Measurements from ENCODE around the gene GAS6.

Gene GAS6

DNA sequence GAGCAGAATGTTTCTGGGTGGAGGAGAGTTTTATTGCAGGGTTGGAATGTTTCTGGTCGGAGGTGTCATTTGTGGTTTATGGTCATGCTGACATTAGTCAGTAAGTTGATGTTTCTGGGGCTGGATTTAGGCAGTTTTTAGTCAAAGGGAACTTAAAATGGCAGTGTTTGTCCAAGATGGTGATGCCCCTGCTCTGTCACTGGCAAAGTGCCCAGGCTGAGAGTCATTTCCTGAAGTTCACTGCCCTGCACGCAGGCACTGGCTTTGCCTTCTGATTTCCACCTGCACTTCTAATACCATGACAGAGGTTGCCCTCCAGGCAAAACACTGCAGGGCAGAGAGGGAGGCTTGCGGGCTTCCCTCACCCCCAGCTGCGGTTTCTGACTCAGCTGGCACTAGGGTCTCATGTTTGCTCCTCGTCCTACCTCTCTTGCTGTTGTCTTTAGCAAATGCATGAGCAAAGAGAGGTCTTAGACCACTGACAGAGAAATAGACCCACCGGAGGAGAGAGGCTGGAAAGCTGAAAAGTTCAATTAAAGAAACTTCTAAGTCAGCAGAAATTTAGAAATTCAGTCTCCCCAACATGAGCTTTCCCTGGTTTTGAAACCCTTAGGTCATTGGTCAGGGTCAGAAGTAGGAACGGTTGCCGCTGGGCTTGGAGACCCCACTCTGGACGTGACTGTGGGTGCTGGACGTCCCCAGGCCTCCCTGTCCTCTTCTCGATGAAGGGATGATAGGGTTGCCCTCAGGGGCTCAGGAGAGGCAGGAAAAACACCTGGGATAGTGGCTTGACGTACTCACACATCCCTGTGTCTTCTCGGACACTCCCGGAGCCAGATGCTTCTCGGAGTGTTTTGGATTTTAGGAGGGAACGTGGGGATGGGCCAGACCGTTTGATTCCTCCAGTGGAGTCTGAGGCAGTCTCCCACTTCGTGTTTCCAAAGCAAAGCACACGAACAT lies 78.5 kb downstream of the GAS6 start:
- no peak for DNase-seq

DNA sequence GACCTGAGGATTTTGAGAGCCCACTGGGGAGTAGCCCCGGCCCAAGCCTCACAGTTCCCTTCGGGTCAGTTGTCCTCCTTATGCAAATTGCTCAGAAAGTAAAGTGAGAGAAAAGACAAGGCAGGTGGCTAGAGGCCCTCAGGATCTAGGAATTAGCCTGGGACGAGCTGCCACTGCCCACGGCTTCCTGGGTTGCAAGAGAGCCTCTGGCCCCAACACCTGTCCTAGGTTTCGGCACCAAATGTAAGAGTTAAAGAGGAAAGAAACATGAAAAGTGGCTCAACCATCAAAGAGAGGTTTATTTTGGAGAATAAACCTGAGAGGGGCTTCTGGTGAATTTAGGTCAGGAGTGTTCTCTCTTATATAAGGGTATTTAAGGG lies 79.2 kb downstream of the GAS6 start:
- no peak for DNase-seq

DNA sequence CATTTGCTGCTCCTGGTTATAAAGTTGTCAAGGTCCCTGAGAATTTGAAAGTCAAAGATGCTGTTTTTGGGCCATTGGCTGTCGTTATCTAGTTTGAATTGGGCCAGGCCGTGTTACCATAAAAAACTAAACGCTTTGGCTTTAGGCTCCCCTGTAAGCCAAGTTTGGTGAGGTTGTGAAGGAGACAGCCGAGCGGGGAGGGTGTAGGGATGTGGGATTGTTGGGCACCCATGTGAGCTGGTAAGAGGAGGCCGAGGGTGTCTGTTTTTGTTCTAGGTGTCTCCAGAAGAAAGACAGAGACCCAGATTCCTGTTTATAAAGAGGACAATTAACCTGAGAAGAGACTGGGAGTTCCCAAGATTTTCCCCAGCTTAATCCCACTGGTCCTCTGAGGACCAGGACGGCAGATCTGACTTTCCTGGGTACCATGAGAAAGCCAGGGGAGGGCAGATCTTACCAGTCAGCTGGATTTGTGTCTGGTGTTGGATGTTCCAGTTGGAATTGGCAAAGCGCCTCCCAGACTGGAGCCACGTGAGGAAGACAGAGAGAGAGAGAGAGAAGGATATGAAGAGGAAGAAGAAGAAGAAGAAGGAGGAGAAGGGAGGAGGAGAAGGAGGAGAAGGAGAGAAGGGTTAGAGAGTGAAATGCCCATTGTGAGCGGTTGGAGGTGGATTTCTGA lies 79.8 kb downstream of the GAS6 start:
- DNase-seq: no peak

DNA sequence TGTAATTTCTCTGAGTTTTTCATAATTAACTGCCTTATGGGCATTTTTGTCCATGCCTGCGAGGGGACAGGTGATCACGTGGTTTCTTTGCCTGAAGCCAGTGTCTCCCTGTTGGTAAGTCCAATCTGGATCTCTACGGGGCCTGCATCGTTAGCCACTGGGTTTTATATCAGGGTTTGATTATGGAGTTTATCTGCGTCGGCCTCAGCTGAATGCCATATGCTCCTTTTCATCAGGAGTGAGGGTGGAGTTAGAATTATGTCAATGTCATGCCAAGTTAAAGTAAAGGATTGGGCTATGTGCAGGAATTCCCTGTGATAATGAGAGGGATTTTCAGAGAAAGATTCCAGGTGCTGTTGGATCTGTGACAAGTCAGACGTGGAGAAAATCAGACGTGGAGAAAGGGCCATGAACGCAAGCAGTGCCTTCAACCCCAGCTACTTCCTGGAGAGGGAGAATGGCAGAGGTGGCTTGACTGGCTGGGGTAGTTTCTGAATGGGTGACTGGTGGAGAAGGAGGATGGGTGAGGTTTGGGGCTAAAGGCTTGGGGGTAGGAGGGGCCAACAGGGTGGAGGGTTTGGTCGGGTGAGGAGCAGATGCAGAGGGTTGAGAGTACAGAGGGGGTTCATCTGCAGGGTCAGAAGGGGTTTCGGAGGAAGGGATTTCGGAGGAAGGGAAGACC lies 80.5 kb downstream of the GAS6 start:
- DNase-seq: no peak

DNA sequence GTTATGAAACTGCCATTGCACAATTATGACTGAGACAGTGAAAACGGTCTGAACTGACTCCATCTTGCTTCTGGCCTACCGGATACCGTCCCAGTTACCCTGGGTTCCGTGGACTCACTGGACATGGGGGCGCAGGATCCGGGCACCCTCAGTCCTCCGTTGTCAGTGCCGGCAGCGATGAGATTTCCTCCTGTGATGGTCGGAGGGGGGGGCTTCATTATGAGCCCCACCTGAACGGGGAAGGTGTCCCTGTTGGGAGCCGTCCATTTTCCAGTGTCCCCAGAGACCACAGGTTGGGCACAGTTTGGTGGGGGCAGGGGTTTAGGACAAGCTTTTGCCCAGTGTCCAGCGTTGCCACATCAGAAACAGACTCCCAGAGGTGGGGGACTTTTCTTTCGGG lies 81.4 kb downstream of the GAS6 start:
- no peak for DNase-seq

DNA sequence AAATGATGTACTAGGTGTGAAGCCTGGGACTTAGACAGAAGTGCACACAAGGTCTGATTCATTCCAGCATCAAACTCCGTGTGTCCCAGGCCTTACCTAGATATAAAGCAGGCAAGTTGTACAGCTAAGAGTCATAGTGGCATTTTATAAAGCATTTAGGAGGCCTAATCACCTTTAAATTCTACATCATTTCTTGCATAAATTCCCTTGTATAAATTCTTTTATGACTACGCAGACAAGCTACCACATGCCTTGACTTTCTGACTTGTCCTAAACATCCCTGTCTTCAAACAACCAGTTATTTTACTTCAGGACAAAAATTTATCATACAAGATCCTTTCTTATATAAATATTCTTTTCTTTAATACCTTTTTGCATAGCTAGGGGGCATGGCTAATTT lies 82.3 kb downstream of the GAS6 start:
- DNase-seq: no peak

DNA sequence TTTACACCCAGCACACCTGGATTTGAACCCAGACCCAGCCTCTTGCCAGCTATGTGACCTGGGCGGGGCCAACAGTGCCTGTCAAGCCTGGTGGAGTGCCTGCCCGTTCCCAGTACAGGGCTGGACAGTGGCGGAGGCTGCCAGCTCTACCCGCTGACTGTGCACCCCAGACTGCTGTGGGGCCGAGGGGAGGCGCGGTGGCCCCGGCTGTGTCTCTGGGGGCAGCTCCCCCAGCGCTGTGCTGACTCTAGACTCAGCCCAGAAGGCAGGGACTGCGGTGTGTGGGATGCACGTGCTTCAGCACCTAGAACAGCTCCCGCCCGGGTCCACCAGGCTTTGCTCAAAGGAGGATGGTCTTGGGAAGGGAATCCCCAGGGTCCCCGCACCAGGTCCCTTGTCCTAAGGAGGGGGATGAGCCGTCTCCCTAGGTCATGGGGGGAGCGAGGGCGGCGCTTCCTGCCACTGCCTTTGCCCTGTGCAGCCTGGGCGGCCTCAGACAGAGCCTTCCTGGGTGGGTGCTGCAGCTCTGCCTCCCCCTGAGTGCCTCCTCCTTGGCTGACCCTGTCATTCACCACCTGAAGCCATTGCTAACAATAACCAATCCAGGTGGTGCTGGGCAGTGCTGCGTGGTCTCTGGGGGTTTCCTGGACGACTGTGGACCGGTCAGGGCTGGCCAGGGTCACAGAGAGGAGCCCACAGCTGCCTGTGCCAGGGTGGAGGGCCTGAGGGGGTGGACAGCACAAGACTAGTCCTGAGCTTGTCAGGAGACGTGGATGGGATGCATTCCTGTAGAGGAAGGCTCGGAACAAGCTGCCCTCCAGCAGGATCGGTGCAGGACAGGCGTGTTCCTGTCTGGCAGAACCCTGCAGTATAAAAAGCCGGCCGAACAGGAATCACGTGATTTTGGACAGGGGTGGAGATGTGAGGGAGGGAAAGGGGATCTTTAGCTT lies 86.3 kb downstream of the GAS6 start:
- DNase-seq: no peak

DNA sequence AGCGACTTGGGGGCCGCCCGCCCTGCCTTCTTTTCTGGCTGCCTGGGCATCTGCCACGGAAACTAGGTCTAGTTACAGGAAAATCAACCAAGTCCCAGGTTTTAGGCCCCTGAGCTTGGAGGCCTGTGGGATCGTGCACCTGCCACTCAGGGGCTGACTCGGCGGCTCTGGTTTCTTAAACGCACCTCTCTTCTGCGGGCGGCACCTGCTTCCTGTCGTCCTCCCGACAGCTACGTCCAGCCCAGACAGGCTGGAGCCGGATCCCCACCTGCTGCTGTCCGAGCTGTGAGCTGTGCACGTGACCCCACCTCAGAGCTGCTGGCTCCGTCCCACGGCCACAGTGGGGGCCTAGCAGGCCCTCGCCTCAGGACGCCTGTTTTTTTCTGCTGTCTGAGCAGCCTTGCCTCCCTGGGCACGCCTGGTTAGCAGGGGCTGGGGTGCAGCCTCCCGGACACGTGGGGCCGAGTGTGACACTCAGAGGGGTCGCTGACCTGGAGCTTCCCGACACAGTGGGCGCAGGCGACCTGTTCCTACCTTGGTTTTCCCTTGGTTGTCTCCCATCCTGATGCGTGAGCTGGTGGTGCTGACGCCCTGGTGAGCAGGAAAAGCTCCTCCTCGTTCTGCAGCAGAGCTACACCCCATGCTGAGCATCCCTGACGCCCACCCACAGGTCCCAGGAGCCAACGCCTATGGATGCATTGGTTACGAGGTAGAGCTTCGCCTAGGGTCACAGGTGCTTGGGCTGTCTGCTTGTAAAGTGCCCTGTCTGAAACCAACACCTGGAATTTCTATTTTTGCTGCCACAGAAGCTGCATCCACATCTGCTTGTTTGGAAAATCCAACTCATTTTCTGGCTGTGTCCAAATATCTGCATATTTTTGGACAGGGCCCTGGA lies 87.4 kb downstream of the GAS6 start:
- DNase-seq: no peak

DNA sequence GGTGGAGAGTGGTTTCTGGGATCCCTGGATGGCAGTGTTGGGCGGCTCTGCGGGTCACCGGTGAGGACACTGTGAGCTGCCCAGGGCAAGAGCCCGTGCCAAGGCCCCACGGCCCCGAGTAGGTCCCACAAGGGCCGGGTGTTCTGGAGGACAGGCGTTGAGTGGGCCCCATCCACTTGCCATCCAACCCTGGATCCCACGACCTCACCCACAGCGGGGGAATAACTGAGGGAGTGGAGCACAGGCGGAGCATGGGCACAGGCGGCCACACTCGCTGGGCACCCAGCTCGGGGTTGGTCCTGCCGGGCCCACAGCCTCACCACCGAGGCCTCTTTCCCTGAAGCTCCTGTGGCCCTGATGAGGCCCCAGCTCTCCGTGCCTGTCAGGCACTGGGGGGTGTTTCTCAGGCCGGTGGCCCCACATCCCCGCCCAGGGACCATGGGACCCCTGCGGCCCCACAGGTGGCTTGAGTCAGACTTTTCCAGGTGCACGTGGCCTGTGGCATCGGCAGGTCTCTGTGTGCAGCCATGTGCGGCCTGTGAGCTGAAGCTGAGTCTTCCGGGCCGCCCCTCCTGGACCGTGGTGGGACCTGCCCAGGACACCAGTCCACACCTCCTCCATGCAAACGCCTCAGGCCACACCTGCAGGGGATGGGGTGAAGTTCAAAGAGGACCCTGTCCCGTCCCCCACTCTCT lies 88.3 kb downstream of the GAS6 start:
- DNase-seq: no peak

DNA sequence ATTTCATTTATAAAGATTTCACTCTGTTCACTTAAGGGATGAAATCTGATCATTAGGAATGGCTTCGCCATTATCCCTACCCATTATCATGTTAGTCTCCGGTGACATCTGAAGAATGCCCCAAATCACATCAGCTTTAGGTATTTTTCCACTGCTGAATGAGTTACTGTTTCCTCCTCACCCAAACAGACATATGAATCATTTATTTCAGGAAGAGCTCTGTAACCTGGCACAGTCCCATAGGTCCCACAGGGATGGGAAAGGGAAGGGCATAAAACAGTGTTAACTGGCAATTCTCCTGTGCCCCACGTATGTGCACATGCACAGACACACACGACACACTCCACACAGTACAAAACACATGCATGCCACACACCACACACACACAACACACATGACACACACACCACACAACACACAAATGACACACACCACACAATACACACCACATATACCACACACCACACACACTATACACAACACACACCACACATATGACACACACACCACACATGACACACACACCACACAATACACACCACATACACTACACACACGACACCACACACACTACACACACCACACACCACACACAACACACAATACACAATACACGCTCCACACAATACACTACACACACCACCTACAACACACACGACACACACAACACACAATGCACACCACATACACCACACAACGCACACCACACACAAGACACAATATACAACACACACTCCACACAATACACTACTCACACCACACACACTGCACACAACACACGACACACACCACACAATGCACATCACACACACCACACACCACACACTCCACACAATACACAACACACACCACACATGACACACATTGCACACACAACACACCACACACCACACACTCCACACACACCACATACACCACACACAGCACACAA lies 89.4 kb downstream of the GAS6 start:
- DNase-seq: no peak

DNA sequence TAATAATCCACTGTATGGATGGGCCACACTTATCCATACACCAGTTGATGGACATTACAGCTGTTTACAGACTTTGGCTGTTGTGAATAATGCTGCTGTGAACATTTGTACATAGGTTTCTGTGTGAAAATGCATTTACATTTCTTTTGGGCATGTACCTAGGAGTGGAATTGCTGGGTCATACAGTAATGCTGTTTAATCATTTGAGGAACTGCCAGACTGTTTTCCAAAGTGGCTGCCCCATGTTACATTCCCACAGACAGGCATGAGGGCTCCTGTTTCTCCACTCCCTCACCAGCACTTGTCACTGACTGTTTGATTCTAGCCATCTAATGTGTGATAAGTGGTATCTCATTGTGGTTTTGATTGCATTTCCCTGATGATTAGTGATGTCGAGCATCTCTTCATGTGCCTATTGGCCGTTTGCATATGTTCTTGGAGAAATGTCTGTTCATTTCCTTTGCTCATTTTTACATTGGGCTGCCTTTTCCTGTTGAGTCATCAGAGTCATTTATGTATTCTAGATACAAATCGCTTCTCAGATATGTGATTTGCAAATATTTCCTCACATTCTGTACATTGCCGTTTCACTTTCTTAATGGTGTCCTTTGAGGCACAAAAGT lies 92.1 kb downstream of the GAS6 start:
- no peak for DNase-seq

DNA sequence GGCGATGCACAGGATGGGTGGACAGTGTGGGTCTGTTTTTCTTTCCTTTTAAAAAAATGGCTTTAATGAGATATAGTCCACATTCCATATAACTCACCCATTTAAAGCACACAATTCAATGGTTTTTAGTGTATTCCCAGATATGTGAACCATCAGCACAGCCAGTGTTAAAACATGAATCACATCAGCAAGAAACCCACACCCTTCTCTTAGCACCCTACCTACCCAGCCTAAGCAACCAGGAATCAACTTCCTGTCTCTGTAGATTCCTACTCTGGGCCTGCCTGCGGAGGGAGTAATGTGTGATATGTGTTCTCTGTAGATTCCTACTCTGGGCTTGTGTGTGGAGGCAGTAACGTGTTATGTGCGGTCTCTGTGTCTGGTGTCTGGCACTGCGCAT lies 92.9 kb downstream of the GAS6 start:
- no peak for DNase-seq

Data from NCI-H446 treated with DMSO at 0.1 percent for 48 hours (cell line).